ENCODE results near the gene ACBD6. TPM values are rescaled to one million over a fixed set of nuclear protein-coding genes. Genes with fewer than 3 reads are reported as not detected.
"Not testable (repeated sequence)": the region's sequence is repeated elsewhere in the genome, so short reads cannot be mapped to it uniquely, and the experiment has no call there.

The ACBD6 gene
- total RNA-seq, 1 donor from 2014 or later, result 34.4 TPM

- peaks cover 0 to 12% of the 10 kb centered on the region in 2 donors for H3K36me3 ChIP-seq
- TF ChIP-seq CTCF (IDR thresholded peaks at IDR 0.05) (no peak), POLR2AphosphoS5 (IDR thresholded peaks at IDR 0.05; ENCODE audit: insufficient read depth in 1 of 2, low read depth in 1 of 2) (no peak), POLR2A (IDR thresholded peaks at IDR 0.05) (no peak)
- no peak for DNase-seq (ENCODE audit: extremely low spot score in 2 of 2)
- intact Hi-C loops (cut with DNase I), result no loop called here
- no peaks in the 10 kb centered on the region for H3K4me1 ChIP-seq
- H3K9me3 ChIP-seq, result no peaks in the 10 kb centered on the region
- no peak overlapping the region for H3K27ac ChIP-seq
- no peaks in the 10 kb centered on the region for H3K27me3 ChIP-seq
- H3K4me3 ChIP-seq, result no peak overlapping the region
Observed at GRCh38 chr1:180412583-180412982, 89.8 kb downstream of the ACBD6 start.

- H3K9me3 ChIP-seq; H3K27me3 ChIP-seq; intact Hi-C loops (cut with DNase I); H3K27ac ChIP-seq; H3K4me1 ChIP-seq; DNase-seq (ENCODE audit: extremely low spot score in 2 of 2); H3K4me3 ChIP-seq: not testable (repeated sequence)
- H3K36me3 ChIP-seq, result peaks cover 0 to 12% of the 10 kb centered on the region in 2 donors
Observed at GRCh38 chr1:180408128-180408527, 94.2 kb downstream of the ACBD6 start.

GRCh38 chr1:180407051-180407450 lies 95.3 kb downstream of the ACBD6 start:
- TF ChIP-seq POLR2AphosphoS5 (IDR thresholded peaks at IDR 0.05; ENCODE audit: insufficient read depth in 1 of 2, low read depth in 1 of 2) (no peak), CTCF (IDR thresholded peaks at IDR 0.05) (no peak), POLR2A (IDR thresholded peaks at IDR 0.05) (no peak)
- intact Hi-C loops (cut with DNase I), result no loop called here
- DNase-seq (ENCODE audit: extremely low spot score in 2 of 2), result no peak
- H3K36me3 ChIP-seq, result peaks cover 0 to 6% of the 10 kb centered on the region in 2 donors
- H3K4me1 ChIP-seq, result no peaks in the 10 kb centered on the region
- H3K27me3 ChIP-seq, result no peaks in the 10 kb centered on the region
- H3K27ac ChIP-seq, result no peak overlapping the region
- H3K9me3 ChIP-seq, result no peaks in the 10 kb centered on the region
- no peak overlapping the region for H3K4me3 ChIP-seq

- H3K9me3 ChIP-seq, result no peaks in the 10 kb centered on the region
- H3K27me3 ChIP-seq, result no peaks in the 10 kb centered on the region
- no peaks in the 10 kb centered on the region for H3K36me3 ChIP-seq
- H3K4me1 ChIP-seq, result no peaks in the 10 kb centered on the region
- H3K4me3 ChIP-seq, result no peak overlapping the region
- no peak overlapping the region for H3K27ac ChIP-seq
- TF ChIP-seq CTCF (IDR thresholded peaks at IDR 0.05) (no peak), POLR2A (IDR thresholded peaks at IDR 0.05) (no peak), POLR2AphosphoS5 (IDR thresholded peaks at IDR 0.05; ENCODE audit: insufficient read depth in 1 of 2, low read depth in 1 of 2) (no peak)
- DNase-seq (ENCODE audit: extremely low spot score in 2 of 2), result no peak
- intact Hi-C loops (cut with DNase I), result no loop called here
Observed at GRCh38 chr1:180402551-180402950, 99.8 kb downstream of the ACBD6 start.

- Histone ChIP-seq H3K9me3 (no peaks in the 10 kb centered on the region), H3K4me3 (no peak overlapping the region), H3K27me3 (no peaks in the 10 kb centered on the region), H3K4me1 (no peaks in the 10 kb centered on the region), H3K36me3 (no peaks in the 10 kb centered on the region), H3K27ac (no peak overlapping the region)
- intact Hi-C loops (cut with DNase I), result no loop called here
- DNase-seq (ENCODE audit: extremely low spot score in 2 of 2), result no peak
- TF ChIP-seq CTCF (IDR thresholded peaks at IDR 0.05) (no peak), POLR2AphosphoS5 (IDR thresholded peaks at IDR 0.05; ENCODE audit: insufficient read depth in 1 of 2, low read depth in 1 of 2) (no peak), POLR2A (IDR thresholded peaks at IDR 0.05) (no peak)
Observed at GRCh38 chr1:180402001-180402400, 100.4 kb downstream of the ACBD6 start.

GRCh38 chr1:180397175-180397574 lies 105.2 kb downstream of the ACBD6 start:
- Histone ChIP-seq H3K4me1 (no peaks in the 10 kb centered on the region), H3K27me3 (no peaks in the 10 kb centered on the region), H3K27ac (no peak overlapping the region), H3K36me3 (peaks cover 0 to 4% of the 10 kb centered on the region in 2 donors), H3K4me3 (no peak overlapping the region), H3K9me3 (peaks cover 7% of the 10 kb centered on the region)
- intact Hi-C loops (cut with DNase I), result no loop called here
- no peak for TF ChIP-seq CTCF (IDR thresholded peaks at IDR 0.05)
- TF ChIP-seq POLR2A (IDR thresholded peaks at IDR 0.05), result no peak
- no peak for TF ChIP-seq POLR2AphosphoS5 (IDR thresholded peaks at IDR 0.05; ENCODE audit: insufficient read depth in 1 of 2, low read depth in 1 of 2)
- DNase-seq (ENCODE audit: extremely low spot score in 2 of 2), result no peak

Data from vagina (tissue), 2 donors.